ENCODE data around the gene ANKS3. TPM values are rescaled to one million over a fixed set of nuclear protein-coding genes. Genes with fewer than 3 reads are reported as not detected.

Gene ANKS3
- total and polyA plus RNA-seq, 10 of the 15 experiments (the other 5 are each of a cell fraction or from before 2014, with no cell fraction given), result 0.29 to 14.2 (median 8.5) TPM

DNA sequence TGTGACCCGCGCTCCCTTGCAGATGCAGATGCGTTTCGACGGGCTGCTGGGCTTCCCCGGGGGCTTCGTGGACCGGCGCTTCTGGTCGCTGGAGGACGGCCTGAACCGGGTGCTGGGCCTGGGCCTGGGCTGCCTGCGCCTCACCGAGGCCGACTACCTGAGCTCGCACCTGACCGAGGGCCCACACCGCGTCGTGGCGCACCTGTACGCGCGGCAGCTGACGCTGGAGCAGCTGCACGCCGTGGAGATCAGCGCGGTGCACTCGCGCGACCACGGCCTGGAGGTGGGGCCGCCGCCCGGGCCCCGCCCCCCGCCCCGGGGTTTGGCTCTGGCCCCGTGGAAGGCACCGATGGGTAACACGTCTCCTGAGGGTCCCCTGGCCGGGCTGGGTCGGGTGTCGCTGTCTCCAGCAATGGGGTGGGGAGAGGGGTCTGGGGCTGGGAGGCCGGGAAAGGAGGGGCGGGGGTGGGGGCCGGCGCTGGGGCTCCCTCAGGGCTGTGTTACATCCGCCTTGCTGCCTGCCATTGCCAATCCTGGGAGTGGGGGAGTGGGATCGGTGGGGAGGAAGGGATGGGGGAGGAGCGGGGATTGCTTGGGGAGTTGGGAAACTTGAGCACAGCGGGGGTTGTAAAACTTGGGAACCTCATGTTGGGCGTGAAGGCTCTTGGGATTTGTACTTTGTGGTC is 40.0 kb downstream of the ANKS3 start (continued):
- TF ChIP-seq RCOR1 (conservative IDR thresholded peaks at IDR 0.05; ENCODE audit: low read depth, low read length) (no peak), DPF2 (IDR thresholded peaks at IDR 0.05) (peak; percentile 2; the same call in 1 of the 2 replicates)

DNA sequence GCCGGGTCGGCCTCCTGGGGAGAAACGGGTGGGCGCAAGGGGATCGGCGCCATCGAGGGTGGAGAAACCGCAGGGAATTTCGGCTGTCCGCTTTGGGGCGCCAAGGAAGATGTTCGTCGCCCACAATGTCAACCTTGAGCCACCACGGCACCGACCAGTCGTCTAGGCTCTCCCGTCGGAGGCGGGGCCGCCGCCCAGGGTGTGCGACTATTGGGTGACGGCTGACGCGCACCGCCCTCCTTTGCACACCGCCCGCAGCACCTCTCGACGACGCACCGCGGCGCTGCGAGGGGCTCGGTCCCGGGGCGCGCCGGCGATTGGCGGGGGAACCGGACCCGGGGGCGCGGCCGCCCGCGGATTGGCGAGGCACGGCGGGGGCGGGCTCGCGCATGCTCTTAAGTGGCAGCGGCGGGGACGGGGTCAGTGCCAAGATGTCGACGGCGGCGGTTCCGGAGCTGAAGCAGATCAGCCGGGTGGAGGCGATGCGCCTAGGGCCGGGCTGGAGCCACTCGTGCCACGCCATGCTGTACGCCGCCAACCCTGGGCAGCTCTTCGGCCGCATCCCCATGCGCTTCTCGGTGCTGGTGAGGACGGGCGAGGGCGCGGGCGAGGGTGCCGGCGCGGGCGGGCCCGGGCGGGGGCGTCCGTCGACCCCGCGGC is 40.6 kb downstream of the ANKS3 start, which contains the start of gene NUDT16L1:
Gene NUDT16L1 (plus strand): TSS at position 267 of the 660 bp plus-strand sequence. CDS start 165 bp downstream, at position 432.
- Histone ChIP-seq H2AFZ (ENCODE audit: control insufficient read depth, low read depth, low read length) (peak within 1 kb of the TSS; percentile 77), H3K9me3 (replicated peaks; ENCODE audit: control insufficient read depth, insufficient read depth, low read length) (no peaks in the 10 kb centered on the region), H3K9ac (ENCODE audit: control insufficient read depth, insufficient read depth, low read length) (peak within 1 kb of the TSS; percentile 92), H3K4me1 (ENCODE audit: control insufficient read depth, insufficient read depth, low read length) (peaks cover 12% of the 10 kb centered on the region), H3K27me3 (replicated peaks in 1 of 2; ENCODE audit: control insufficient read depth in 2 of 2, insufficient read depth in 2 of 2, low read length in 1 of 2) (no peaks in the 10 kb centered on the region), H3K27ac (ENCODE audit: control insufficient read depth, insufficient read depth) (peak within 1 kb of the TSS; percentile 74), H3K4me2 (ENCODE audit: control insufficient read depth, insufficient read depth) (peak within 1 kb of the TSS; percentile 99), H3K79me2 (ENCODE audit: control insufficient read depth, insufficient read depth, low read length) (peaks cover 11% of the 10 kb centered on the region), H4K20me1 (ENCODE audit: control insufficient read depth, insufficient read depth) (no peaks in the 10 kb centered on the region), H3K36me3 (ENCODE audit: control insufficient read depth in 2 of 2, insufficient read depth in 2 of 2, low read length in 1 of 2) (peaks cover 2 to 21% of the 10 kb centered on the region in 2 experiments; a peak in 3 of 4 replicates), H3K4me3 (peak within 1 kb of the TSS; percentile 94)
- RAD21 ChIA-PET (ENCODE audit: unreplicated experiment), result interaction anchor here (1.0 to 1.9 kb wide), 2 partner anchors 41 to 77 kb away, joined by 3 to 7 read pairs; partner anchors contain the start of genes ANKS3 and DNAAF8
- no TSS peak for BruUV-seq (replicated peaks)
- under 1% methylated on average over 85 of the region's 91 CpGs for WGBS (ENCODE audit: insufficient coverage, insufficient replicate concordance, low lambda C conversion rate, missing lambda C conversion rate)
- DNase-seq (ENCODE audit: low read depth, low spot score), result peak; percentile 76
- intact Hi-C loops (cut with micrococcal nuclease; ENCODE audit: unreplicated experiment) (loop anchor here (5.0 kb wide), 1 partner anchor 264 kb away; the partner anchor contains the start of gene SEC14L5), in situ Hi-C loops (cut with MboI) (no loop called here)
- POLR2A ChIA-PET, result interaction anchor here (0.5 to 1.3 kb wide), 4 partner anchors 10 to 109 kb away, joined by 3 to 6 read pairs (median 5); partner anchors contain the start of genes ANKS3, DNAAF8 and ROGDI
- SMC1A ChIA-PET (ENCODE audit: uncharacterized antibody, unreplicated experiment), result no interaction called here
- FAIRE-seq, result peak; percentile 99
- peak; percentile 97 for ATAC-seq
- CTCF ChIA-PET, result interaction anchor here (1.0 to 1.9 kb wide), 2 partner anchors 69 to 105 kb away, joined by 3 to 5 read pairs; partner anchors contain the start of gene MGRN1
- TF ChIP-seq, protein P1, sequence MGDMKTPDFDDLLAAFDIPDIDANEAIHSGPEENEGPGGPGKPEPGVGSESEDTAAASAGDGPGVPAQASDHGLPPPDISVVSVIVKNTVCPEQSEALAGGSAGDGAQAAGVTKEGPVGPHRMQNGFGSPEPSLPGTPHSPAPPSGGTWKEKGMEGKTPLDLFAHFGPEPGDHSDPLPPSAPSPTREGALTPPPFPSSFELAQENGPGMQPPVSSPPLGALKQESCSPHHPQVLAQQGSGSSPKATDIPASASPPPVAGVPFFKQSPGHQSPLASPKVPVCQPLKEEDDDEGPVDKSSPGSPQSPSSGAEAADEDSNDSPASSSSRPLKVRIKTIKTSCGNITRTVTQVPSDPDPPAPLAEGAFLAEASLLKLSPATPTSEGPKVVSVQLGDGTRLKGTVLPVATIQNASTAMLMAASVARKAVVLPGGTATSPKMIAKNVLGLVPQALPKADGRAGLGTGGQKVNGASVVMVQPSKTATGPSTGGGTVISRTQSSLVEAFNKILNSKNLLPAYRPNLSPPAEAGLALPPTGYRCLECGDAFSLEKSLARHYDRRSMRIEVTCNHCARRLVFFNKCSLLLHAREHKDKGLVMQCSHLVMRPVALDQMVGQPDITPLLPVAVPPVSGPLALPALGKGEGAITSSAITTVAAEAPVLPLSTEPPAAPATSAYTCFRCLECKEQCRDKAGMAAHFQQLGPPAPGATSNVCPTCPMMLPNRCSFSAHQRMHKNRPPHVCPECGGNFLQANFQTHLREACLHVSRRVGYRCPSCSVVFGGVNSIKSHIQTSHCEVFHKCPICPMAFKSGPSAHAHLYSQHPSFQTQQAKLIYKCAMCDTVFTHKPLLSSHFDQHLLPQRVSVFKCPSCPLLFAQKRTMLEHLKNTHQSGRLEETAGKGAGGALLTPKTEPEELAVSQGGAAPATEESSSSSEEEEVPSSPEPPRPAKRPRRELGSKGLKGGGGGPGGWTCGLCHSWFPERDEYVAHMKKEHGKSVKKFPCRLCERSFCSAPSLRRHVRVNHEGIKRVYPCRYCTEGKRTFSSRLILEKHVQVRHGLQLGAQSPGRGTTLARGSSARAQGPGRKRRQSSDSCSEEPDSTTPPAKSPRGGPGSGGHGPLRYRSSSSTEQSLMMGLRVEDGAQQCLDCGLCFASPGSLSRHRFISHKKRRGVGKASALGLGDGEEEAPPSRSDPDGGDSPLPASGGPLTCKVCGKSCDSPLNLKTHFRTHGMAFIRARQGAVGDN (IDR thresholded peaks at IDR 0.05), result no peak
- TF ChIP-seq ZSCAN29 (IDR thresholded peaks at IDR 0.05) (peak; percentile 48; the same call in 1 of the 2 replicates), LARP7 (IDR thresholded peaks at IDR 0.05) (peak; percentile 96; the same call in 1 of the 2 replicates), SP1 (IDR thresholded peaks at IDR 0.05; ENCODE audit: low read depth, low read length) (peak; percentile 90), MYC (IDR thresholded peaks at IDR 0.05; ENCODE audit: insufficient read depth, insufficient read length, insufficient replicate concordance, low read length, severe bottlenecking) (peak; percentile 25), DPF2 (IDR thresholded peaks at IDR 0.05) (0 out of 2 replicates have a peak, but pooled peaks have one; percentile 38), BMI1 (IDR thresholded peaks at IDR 0.05; ENCODE audit: borderline replicate concordance) (no peak), STAT1 (conservative IDR thresholded peaks at IDR 0.05) (no peak)
- TF ChIP-seq, protein P2, sequence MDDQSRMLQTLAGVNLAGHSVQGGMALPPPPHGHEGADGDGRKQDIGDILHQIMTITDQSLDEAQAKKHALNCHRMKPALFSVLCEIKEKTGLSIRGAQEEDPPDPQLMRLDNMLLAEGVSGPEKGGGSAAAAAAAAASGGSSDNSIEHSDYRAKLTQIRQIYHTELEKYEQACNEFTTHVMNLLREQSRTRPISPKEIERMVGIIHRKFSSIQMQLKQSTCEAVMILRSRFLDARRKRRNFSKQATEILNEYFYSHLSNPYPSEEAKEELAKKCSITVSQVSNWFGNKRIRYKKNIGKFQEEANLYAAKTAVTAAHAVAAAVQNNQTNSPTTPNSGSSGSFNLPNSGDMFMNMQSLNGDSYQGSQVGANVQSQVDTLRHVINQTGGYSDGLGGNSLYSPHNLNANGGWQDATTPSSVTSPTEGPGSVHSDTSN (IDR thresholded peaks at IDR 0.05; ENCODE audit: insufficient replicate concordance, low read depth, low read length), result peak; percentile 42
- TF ChIP-seq, protein P3, sequence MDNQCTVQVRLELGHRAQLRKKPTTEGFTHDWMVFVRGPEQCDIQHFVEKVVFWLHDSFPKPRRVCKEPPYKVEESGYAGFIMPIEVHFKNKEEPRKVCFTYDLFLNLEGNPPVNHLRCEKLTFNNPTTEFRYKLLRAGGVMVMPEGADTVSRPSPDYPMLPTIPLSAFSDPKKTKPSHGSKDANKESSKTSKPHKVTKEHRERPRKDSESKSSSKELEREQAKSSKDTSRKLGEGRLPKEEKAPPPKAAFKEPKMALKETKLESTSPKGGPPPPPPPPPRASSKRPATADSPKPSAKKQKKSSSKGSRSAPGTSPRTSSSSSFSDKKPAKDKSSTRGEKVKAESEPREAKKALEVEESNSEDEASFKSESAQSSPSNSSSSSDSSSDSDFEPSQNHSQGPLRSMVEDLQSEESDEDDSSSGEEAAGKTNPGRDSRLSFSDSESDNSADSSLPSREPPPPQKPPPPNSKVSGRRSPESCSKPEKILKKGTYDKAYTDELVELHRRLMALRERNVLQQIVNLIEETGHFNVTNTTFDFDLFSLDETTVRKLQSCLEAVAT (IDR thresholded peaks at IDR 0.05), result 0 out of 2 replicates have a peak, but pooled peaks have one; percentile 32
